ENCODE measurements around the gene NIT1.

The NIT1 gene

DNA sequence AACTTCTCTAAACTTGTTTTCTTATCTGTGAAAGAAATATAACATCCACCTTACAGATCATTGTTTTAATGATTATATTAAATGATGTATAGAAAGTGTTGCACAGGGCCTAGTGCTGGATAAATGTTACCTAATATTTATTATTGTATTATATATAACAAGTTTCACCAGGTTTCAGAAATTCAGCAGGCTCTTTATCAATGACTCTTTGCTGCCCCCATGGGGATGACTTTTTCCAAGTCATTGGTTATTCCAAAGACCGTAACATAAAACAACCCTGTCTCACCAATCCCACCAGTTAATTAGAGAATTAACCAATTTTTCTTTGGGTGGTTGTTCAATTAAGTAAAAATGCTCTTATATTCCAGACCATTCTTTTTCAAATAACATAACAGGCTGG lies 21.9 kb downstream of the NIT1 start:
- 0 out of 22 replicates have a peak, but pooled peaks cover 0 to 7% (median 0%) of the 10 kb centered on the region in 11 experiments for H4K20me1 ChIP-seq
- no peak for TF ChIP-seq Cebpa-rat (IDR thresholded peaks at IDR 0.05)
- H3K27ac ChIP-seq: no peak overlapping the region
- no peak overlapping the region for H3K4me3 ChIP-seq
- H3K9me3 ChIP-seq (replicated peaks in 1 of 11): no peaks in the 10 kb centered on the region
- no peak overlapping the region for H3K9ac ChIP-seq
- H3K27me3 ChIP-seq: no peaks in the 10 kb centered on the region
- peaks cover 0 to 48% (median 11%) of the 10 kb centered on the region in 10 experiments; a peak in 11 of 20 replicates for H3K4me1 ChIP-seq
- no peak overlapping the region for H3K4me2 ChIP-seq
- H3K36me3 ChIP-seq: peaks cover 0 to 16% (median under 1%) of the 10 kb centered on the region in 11 experiments; a peak in 4 of 22 replicates

DNA sequence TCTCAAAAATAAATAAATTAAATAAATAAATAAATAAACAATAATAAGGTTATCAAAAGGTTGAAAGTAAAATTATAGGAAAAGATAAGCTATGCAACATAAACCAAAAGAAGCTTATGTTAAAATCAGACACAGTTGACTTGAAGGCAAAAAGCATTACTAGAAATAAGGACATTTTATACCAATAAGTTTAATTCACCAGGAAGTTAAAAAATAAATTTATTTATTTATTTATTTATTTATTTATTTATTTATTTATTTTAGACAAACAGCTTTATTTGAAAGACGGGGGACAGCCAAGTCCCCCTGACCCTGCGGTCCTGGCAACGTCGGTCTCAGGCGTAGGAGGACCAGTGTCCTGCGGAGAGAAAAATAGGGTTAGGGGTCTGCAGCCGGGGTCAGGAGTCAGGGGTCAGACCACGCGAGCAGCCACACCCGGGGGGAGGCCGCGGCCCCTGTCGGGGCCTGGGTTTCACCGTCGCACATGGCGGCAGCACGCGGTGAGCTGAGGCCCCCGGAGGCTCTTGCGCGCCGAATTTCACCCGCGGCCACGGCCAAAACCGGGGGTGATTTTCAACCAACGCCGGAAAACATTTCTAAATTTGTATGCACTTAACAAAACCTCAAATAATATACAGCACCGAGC lies 23.0 kb downstream of the NIT1 start:
- no peak overlapping the region for H3K4me2 ChIP-seq
- no peak overlapping the region for H3K27ac ChIP-seq
- peaks cover 0 to 6% (median 0%) of the 10 kb centered on the region in 11 experiments; a peak in 2 of 22 replicates for H3K36me3 ChIP-seq
- H3K9ac ChIP-seq: no peak overlapping the region
- H3K4me1 ChIP-seq: peaks cover 0 to 37% (median 11%) of the 10 kb centered on the region in 10 experiments; a peak in 11 of 20 replicates
- H3K9me3 ChIP-seq (replicated peaks in 1 of 11): no peaks in the 10 kb centered on the region
- no peaks in the 10 kb centered on the region for H3K27me3 ChIP-seq
- H4K20me1 ChIP-seq: 0 out of 22 replicates have a peak, but pooled peaks cover 0 to 7% (median 0%) of the 10 kb centered on the region in 11 experiments
- no peak overlapping the region for H3K4me3 ChIP-seq
- TF ChIP-seq Cebpa-rat (IDR thresholded peaks at IDR 0.05): no peak

DNA sequence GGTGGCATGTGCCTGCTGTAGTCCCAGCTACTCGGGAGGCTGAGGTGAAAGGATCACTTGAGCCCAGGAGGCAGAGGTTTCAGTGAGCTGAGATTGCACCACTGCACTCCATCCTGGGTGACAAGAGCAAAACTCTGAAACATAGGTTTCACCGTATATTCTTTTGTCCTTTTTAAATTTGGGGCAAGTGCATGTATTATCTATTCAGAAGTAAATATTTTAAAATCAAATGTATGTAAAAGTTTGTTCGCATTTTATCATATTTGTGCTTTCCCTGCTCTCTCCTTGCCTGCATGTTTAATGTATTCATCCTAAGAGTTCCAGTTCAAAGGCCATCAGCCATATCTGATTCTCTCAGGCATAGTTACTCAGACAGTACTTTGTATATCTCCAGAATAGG lies 27.9 kb downstream of the NIT1 start:
- Histone ChIP-seq H3K4me3 (no peak overlapping the region), H3K27ac (no peak overlapping the region), H3K27me3 (no peaks in the 10 kb centered on the region), H3K9ac (no peak overlapping the region), H3K4me1 (peaks cover 0 to 12% (median 0%) of the 10 kb centered on the region in 10 experiments; a peak in 4 of 20 replicates), H3K9me3 (replicated peaks in 1 of 11) (no peaks in the 10 kb centered on the region), H4K20me1 (no peaks in the 10 kb centered on the region), H3K36me3 (no peaks in the 10 kb centered on the region), H3K4me2 (no peak overlapping the region)
- TF ChIP-seq Cebpa-rat (IDR thresholded peaks at IDR 0.05): no peak

DNA sequence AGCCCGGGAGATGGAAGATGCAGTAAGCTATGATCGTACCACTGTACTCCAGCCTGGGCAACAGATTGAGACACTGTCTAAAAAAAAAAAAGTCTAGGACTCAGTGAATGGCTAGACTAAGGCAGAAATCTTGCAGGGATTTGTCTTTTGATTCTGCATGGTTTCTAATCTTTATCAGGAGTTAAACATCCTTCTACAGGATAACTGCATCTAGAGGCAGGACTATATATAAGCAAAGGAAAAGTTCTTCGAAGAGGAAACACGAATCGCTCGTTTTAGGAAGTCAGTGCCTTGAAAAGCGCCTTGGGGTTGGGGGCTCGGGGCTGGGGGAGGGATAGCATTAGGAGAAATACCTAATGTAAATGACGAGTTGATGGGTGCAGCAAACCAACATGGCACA lies 35.3 kb downstream of the NIT1 start:
- Histone ChIP-seq H3K9me3 (replicated peaks in 1 of 11) (no peaks in the 10 kb centered on the region), H3K27ac (peak overlapping the region; percentile 93 to 99 (median 96); a peak in 21 of 22 replicates), H3K27me3 (no peaks in the 10 kb centered on the region), H3K4me1 (peaks cover 18 to 30% (median 24%) of the 10 kb centered on the region in 10 experiments), H4K20me1 (no peaks in the 10 kb centered on the region), H3K4me3 (peak overlapping the region; percentile 69 to 89 (median 83)), H3K36me3 (peaks cover 15 to 27% (median 19%) of the 10 kb centered on the region in 11 experiments), H3K4me2 (peak overlapping the region; percentile 68 to 91 (median 85)), H3K9ac (peak overlapping the region; percentile 91 to 98 (median 95); a peak in 21 of 22 replicates)
- TF ChIP-seq Cebpa-rat (IDR thresholded peaks at IDR 0.05): no peak

DNA sequence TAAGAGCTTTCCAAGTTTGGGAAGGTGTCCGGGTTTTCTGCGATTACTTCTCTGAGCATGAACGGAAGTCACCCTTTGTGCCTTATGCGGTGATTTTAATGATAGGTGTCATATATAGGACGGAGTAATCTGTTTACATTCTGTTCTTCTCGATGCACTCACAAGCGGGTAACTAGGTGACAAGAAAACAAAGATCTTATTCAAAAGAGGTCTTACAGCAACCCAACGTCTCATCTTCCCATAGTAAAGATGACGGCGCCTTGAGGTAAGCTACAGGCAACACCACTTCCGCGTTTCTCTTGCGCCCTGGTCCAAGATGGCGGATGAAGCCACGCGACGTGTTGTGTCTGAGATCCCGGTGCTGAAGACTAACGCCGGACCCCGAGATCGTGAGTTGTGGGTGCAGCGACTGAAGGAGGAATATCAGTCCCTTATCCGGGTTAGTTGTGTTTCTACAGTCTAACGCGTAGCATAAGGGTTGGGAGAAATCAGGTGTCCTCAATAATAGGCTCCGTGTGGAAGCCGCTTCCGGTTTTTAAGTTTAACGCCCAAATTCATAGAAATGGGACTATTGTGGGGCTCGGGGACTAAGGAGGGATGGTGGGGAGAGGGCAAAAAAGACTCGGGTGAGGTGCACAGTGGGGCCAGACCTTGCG lies 35.9 kb downstream of the NIT1 start, which contains the start of gene UFC1:
Gene UFC1, plus strand, starts transcription at position 297 of the 656 bp plus-strand sequence. Its CDS starts 20 bp downstream, at position 317.
- Histone ChIP-seq H3K27me3 (no peaks in the 10 kb centered on the region), H4K20me1 (no peaks in the 10 kb centered on the region), H3K4me3 (peak within 1 kb of the TSS; percentile 69 to 89 (median 83)), H3K4me2 (peak within 1 kb of the TSS; percentile 85 to 92 (median 86)), H3K36me3 (peaks cover 21 to 33% (median 25%) of the 10 kb centered on the region in 11 experiments), H3K4me1 (peaks cover 21 to 36% (median 29%) of the 10 kb centered on the region in 10 experiments), H3K9me3 (replicated peaks in 1 of 11) (no peaks in the 10 kb centered on the region), H3K9ac (peak within 1 kb of the TSS; percentile 91 to 98 (median 95)), H3K27ac (peak within 1 kb of the TSS; percentile 93 to 99 (median 96))
- TF ChIP-seq Cebpa-rat (IDR thresholded peaks at IDR 0.05): no peak

DNA sequence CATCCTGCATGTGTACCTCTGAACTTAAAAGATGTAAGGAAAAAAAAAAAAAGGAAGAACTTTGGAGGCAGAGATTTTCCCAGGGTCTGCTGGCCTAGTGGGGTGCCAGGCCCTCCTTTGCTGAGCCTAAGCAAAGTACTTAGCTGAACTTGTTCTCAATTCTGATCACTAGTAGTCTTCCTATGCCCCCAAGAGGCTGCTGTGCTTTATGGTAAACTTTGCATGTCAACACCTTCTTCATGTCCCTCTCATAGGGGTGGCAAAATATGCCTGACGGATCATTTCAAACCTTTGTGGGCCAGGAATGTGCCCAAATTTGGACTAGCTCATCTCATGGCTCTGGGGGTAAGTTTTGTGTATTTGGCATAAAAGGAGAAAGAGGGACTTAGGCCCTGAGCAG lies 40.0 kb downstream of the NIT1 start:
- H3K4me1 ChIP-seq: peaks cover 45 to 63% (median 55%) of the 10 kb centered on the region in 10 experiments
- H3K9ac ChIP-seq: no peak overlapping the region; a peak in 1 of 22 replicates
- no peak for TF ChIP-seq Cebpa-rat (IDR thresholded peaks at IDR 0.05)
- no peak overlapping the region for H3K4me3 ChIP-seq
- H3K9me3 ChIP-seq (replicated peaks in 1 of 11): no peaks in the 10 kb centered on the region
- peaks cover 27 to 55% (median 45%) of the 10 kb centered on the region in 11 experiments for H3K36me3 ChIP-seq
- H3K27ac ChIP-seq: no peak overlapping the region
- H4K20me1 ChIP-seq: no peaks in the 10 kb centered on the region
- no peaks in the 10 kb centered on the region for H3K27me3 ChIP-seq
- H3K4me2 ChIP-seq: no peak overlapping the region

DNA sequence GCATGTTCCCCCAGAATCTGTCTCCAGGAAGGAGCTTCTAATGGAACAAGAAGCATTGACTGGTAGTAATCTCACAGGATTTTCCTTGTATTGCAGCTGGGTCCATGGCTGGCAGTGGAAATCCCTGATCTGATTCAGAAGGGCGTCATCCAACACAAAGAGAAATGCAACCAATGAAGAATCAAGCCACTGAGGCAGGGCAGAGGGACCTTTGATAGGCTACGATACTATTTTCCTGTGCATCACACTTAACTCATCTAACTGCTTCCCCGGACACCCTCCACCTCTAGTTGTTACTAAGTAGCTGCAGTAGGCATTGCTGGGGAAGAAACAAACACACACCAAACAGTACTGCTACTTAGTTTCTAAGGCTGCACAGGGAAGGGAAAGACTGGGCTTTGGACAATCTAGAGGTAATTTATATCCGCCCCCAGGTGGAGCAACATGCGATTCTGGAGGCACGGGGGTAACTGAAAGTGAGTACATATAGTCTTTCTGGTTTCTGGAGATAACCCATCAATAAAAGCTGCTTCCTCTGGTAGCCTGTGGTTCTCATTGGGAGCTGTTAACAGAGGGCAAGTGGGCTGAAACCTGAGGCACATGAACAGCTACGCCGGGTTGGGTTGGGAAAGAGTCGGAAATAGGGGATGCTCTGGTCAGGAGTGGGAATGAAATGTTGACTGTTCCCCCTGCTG lies 40.6 kb downstream of the NIT1 start:
- peak overlapping the region in 8 of 11 experiments; percentile 73 to 93 (median 86); a peak in 7 of 22 replicates for H3K27ac ChIP-seq
- peak overlapping the region; percentile 85 to 97 (median 92); a peak in 19 of 22 replicates for H3K9ac ChIP-seq
- no peaks in the 10 kb centered on the region for H3K9me3 ChIP-seq (replicated peaks in 1 of 11)
- H4K20me1 ChIP-seq: no peaks in the 10 kb centered on the region
- peaks cover 42 to 63% (median 52%) of the 10 kb centered on the region in 10 experiments for H3K4me1 ChIP-seq
- peaks cover 31 to 61% (median 51%) of the 10 kb centered on the region in 11 experiments for H3K36me3 ChIP-seq
- no peak for TF ChIP-seq Cebpa-rat (IDR thresholded peaks at IDR 0.05)
- peak overlapping the region; percentile 74 to 92 (median 81); a peak in 14 of 20 replicates for H3K4me3 ChIP-seq
- H3K27me3 ChIP-seq: no peaks in the 10 kb centered on the region
- H3K4me2 ChIP-seq: peak overlapping the region; percentile 62 to 94 (median 88)

DNA sequence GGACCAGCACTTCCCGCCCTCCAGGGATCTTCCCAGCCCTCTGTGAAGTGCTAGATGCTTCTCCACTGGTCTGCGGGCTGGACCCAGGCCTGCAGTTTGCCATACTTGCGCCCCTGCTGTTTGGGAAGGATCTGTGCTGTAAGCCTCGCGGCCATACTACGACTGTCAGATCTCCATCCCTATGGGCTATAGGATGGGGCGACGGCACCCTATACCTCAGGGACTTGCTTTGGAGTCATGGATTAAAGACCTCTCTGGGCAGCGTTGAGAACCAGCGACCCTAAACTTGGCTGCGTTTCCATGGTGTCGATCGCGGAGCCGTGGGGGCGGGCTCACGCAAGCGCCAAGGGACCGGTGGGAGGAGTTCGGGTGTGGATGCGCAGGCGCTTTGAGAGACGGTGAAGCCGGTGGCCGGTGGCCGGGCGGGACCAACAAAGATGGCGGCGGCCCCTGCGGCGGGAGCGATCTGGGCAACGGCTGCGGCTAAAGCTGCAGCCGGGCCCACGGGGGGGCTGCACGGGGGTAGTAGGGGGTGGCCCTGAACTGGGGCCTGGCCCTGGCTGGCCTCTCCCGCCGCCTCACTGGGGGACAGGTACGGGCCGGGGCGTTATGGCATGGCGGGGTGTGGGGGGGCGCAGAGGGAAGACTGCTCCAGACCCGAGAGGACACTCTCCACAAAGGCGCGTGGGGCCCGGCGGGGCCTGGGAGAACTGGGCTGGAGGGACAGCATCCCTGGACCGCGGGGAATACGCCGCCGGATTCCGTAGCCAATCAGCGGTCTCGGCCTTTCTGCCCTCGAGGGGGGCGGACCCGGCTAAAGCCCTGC lies 41.4 kb downstream of the NIT1 start, which contains the start of gene USP21:
Gene USP21, plus strand, starts transcription at position 414 of the 826 bp plus-strand sequence. CDS start 1,141 bp downstream, outside the sequence.
- no peaks in the 10 kb centered on the region for H4K20me1 ChIP-seq
- peaks cover 41 to 71% (median 53%) of the 10 kb centered on the region in 10 experiments for H3K4me1 ChIP-seq
- no peaks in the 10 kb centered on the region for H3K9me3 ChIP-seq (replicated peaks in 1 of 11)
- peak within 1 kb of the TSS; percentile 80 to 97 (median 92) for H3K4me2 ChIP-seq
- H3K4me3 ChIP-seq: peak within 1 kb of the TSS; percentile 74 to 92 (median 81)
- no peak for TF ChIP-seq Cebpa-rat (IDR thresholded peaks at IDR 0.05)
- peak within 1 kb of the TSS; percentile 73 to 93 (median 87) for H3K27ac ChIP-seq
- peaks cover 40 to 69% (median 60%) of the 10 kb centered on the region in 11 experiments for H3K36me3 ChIP-seq
- peak within 1 kb of the TSS; percentile 85 to 97 (median 92) for H3K9ac ChIP-seq
- no peaks in the 10 kb centered on the region for H3K27me3 ChIP-seq
